ENCODE results near the gene RGS11. TPM values are rescaled to one million over a fixed set of nuclear protein-coding genes. Genes with fewer than 3 reads are reported as not detected.

RGS11 gene
- total and polyA plus RNA-seq, 7 donors: 0.20 to 2.6 (median 0.92) TPM

- intact Hi-C loops (cut with DNase I): no loop called here
- TF ChIP-seq CTCF (IDR thresholded peaks at IDR 0.05): no peak
- no peaks in the 10 kb centered on the region for H3K9me3 ChIP-seq
- no peak overlapping the region for H3K27ac ChIP-seq
- ATAC-seq (no peak), DNase-seq (no peak)
- H3K36me3 ChIP-seq (ENCODE audit: insufficient read depth in 1 of 2, low read depth in 1 of 2): peaks cover 0 to 55% of the 10 kb centered on the region in 2 donors
- no peaks in the 10 kb centered on the region for H3K4me1 ChIP-seq
- no peaks in the 10 kb centered on the region for H3K27me3 ChIP-seq (ENCODE audit: insufficient read depth in 3 of 3, low read length in 2 of 3)
- no peak overlapping the region for H3K4me3 ChIP-seq
- WGBS, 3 donors: 91 to 98% (median 97%) methylated on average over 5 to 6 of the region's 6 CpGs
Measured at GRCh38 chr16:301235-301634, 25.5 kb upstream of the RGS11 start.

- Histone ChIP-seq H3K36me3 (ENCODE audit: insufficient read depth in 1 of 2, low read depth in 1 of 2) (peaks cover 0 to 43% of the 10 kb centered on the region in 2 donors), H3K9me3 (no peaks in the 10 kb centered on the region), H3K4me1 (no peaks in the 10 kb centered on the region), H3K27me3 (ENCODE audit: insufficient read depth in 3 of 3, low read length in 2 of 3) (no peaks in the 10 kb centered on the region), H3K4me3 (no peak overlapping the region), H3K27ac (no peak overlapping the region)
- ATAC-seq (no peak), DNase-seq (no peak)
- 93% methylated on average over 31 to 32 of the region's 32 CpGs for WGBS, 3 donors
- intact Hi-C loops (cut with DNase I): no loop called here
- no peak for TF ChIP-seq CTCF (IDR thresholded peaks at IDR 0.05)
Measured at GRCh38 chr16:297832-298231, 22.1 kb upstream of the RGS11 start.

- no peak for DNase-seq
- WGBS, 3 donors: 90 to 94% (median 91%) methylated on average over 32 to 37 of the region's 37 CpGs
Measured at GRCh38 chr16:296806-297510, 21.2 kb upstream of the RGS11 start.

GRCh38 chr16:296276-296675, 20.5 kb upstream of the RGS11 start:
- H3K36me3 ChIP-seq (ENCODE audit: insufficient read depth in 1 of 2, low read depth in 1 of 2): peaks cover 0 to 42% of the 10 kb centered on the region in 2 donors
- no peak for DNase-seq

More at GRCh38 chr16:296806-297510, 21.2 kb upstream of the RGS11 start:
- peaks cover 0 to 42% of the 10 kb centered on the region in 2 donors for H3K36me3 ChIP-seq (ENCODE audit: insufficient read depth in 1 of 2, low read depth in 1 of 2)
- H3K27ac ChIP-seq: no peak overlapping the region
- no peaks in the 10 kb centered on the region for H3K9me3 ChIP-seq
- H3K4me1 ChIP-seq: no peaks in the 10 kb centered on the region
- intact Hi-C loops (cut with DNase I): no loop called here
- H3K4me3 ChIP-seq: no peak overlapping the region
- H3K27me3 ChIP-seq (ENCODE audit: insufficient read depth in 3 of 3, low read length in 2 of 3): no peaks in the 10 kb centered on the region
- no peak for ATAC-seq
- TF ChIP-seq CTCF (IDR thresholded peaks at IDR 0.05): no peak

More at GRCh38 chr16:296276-296675, 20.5 kb upstream of the RGS11 start:
- TF ChIP-seq CTCF (IDR thresholded peaks at IDR 0.05): no peak
- intact Hi-C loops (cut with DNase I): no loop called here
- H3K4me1 ChIP-seq: no peaks in the 10 kb centered on the region
- H3K27me3 ChIP-seq (ENCODE audit: insufficient read depth in 3 of 3, low read length in 2 of 3): no peaks in the 10 kb centered on the region
- no peaks in the 10 kb centered on the region for H3K9me3 ChIP-seq
- no peak overlapping the region for H3K4me3 ChIP-seq
- ATAC-seq: no peak
- 93 to 95% (median 93%) methylated on average over 14 of the region's 14 CpGs for WGBS, 3 donors
- no peak overlapping the region for H3K27ac ChIP-seq
